Measurements from ENCODE around the gene FAM25A.
"Not testable (repeated sequence)": the region's sequence is repeated elsewhere in the genome, so short reads cannot be mapped to it uniquely, and the experiment has no call there.

FAM25A gene

DNA sequence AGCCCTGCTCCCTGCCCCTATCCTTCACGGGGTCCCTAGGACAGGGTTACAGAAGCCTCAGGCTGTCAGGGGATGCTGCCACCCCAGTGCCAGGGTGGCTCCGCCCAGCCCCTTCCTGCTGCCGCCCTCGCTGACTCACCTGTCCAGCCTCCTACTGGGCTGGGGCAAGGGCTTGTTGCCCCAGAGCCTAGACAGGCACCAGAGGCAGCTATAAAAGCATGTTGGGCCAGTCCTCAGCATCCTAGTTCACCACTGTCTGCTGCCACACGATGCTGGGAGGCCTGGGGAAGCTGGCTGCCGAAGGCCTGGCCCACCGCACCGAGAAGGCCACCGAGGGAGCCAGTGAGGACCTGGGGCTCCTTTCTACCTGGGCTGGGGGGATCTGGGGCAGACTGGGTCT lies at the start of gene FAM25A:
Gene FAM25A (plus strand): TSS at position 239 of the 400 bp plus-strand sequence. CDS start 31 bp downstream, at position 270.
- in situ Hi-C loops (cut with MboI; ENCODE audit: low pct_unique_long_range_greater_than_20kb, low sequenced_read_pairs): not testable (repeated sequence)

DNA sequence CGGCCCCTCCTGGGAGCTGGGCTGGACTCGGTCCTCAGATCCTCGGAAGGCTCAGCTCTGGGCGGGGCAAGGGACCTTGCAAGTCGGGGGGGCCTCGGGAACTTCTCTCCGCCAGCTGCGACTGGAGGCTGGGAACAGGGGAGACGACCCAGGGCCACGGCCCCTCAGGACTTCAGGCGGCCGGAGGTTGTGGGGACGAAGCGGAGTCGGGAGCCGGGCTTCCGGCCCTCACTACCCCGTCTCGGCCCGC lies 49.2 kb upstream of the FAM25A start:
- no peak for DNase-seq
- in situ Hi-C loops (cut with MboI; ENCODE audit: low pct_unique_long_range_greater_than_20kb, low sequenced_read_pairs): no loop called here

More for the DNA sequence above, at the start of gene FAM25A:
- not testable (repeated sequence) for DNase-seq

DNA sequence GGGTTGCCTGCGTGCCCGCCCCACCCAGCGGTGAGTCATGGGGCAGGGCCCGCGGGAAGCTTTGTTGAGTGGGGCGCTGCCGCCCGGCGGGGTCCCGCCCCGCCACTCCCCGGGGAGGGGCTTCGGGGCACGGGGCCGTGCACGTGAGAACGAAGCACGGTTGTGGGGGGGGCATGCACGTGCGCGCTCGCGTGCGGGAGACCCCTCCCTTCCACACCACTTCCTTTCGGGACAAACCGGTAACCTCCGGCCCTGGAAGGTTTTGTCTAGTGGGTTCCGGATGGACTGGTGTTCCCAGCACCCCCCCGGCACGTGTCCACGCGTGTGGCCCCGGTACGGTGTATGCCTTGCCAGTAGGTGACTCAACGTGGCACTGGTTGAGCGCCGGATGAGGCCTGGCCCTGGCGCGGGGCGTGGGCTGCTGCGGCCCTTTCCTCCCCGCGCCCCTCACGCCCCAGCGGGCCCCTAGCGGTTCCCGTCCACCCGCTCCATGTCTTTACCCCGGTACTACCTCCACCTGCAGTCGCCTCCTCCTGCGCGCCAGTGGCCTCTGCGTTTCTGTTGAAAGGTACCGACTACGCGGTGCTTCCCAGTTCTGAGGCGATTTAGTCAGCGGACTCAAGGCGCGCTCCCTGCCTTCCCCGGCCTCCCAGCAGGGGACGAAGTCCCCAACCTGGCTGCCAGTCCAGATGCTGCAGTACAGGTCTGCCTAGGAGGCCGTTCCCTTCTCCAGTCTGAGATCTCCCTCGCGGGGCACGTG lies 48.7 kb upstream of the FAM25A start:
- DNase-seq: no peak
- in situ Hi-C loops (cut with MboI; ENCODE audit: low pct_unique_long_range_greater_than_20kb, low sequenced_read_pairs): no loop called here

DNA sequence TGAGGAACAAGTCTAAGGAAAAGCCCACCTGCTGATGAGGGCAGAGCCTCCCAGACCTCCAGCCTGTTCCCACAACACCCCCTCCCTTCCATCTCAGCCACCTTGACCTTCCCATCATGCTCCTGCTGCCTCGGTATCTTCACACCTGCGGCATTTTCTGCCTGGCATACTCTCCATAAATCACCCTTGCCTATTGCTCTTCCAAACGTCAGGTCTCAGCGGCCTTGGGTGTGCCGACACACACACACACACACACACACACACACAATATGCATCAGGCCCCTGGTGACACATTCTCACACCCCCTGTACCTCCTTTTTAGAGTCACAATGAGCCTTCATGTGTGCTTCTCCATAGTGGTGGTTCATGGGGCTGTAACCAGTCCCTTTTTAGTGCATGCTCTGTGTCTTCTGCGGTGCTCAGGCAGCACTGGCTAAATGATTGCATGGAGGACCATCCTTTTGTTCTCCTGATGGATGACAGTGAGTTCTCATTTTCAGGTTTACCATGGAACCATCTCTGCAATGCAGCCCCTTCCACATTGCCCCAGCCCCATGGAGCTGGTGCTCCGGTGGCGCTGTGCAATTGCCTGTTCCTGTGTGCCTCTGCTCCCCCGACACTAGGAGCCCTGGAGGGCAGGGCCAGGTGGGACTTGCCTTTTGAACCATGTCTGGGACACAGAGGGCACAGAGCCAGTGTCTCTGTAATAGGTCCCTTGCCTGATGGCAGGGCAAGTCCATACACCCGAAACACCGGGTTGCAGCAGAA lies 47.3 kb upstream of the FAM25A start:
- DNase-seq: no peak
- in situ Hi-C loops (cut with MboI; ENCODE audit: low pct_unique_long_range_greater_than_20kb, low sequenced_read_pairs): no loop called here

DNA sequence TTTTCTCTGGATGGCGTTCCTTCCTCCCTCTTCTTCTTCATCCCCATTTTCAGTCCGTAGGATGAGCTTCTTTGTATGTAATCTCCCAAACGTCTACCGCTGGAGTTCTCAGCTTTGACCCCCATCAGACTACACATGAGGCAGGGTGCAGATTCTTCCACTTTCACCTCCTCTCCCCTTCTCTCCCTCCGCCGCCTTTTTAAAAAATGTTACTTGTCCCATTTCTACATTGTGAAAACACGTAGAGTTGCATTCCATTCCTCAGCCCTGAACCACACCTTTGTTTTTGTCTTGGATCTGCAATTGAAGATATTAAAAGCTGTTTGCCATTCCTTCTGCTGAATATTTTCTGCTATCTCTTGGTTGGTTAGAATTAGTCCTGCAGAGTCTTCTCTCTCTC lies 45.6 kb upstream of the FAM25A start:
- no peak for DNase-seq
- in situ Hi-C loops (cut with MboI; ENCODE audit: low pct_unique_long_range_greater_than_20kb, low sequenced_read_pairs): no loop called here

DNA sequence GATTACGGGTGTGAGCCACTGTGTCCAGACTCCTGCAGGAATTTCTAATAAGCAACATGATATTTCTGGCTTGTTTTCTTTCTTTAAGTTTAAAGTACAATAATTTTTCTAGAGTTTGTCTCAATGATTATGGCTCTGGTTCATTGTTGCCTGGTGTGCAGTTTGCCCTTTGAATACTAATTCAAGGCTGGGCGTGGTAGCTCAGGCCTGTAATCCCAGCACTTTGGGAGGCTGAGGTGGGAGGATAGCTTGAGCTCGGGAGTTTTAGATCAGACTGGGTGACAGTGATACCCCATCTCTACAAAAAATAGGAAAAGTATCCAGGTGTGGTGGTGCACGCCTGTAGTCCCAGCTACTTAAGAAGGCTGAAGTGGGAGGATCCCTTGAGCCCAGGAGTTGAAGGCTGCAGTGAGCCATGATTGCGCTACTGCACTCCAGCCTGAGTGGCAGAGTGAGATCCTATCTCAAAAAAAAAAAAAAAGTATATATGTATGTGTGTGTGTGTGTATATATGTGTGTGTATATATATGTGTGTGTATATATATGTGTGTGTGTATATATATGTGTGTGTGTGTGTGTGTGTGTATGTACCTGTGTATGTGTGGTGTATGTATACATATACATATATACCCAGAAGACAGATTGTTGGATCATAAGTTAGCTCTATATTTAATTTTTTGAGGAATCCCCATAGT lies 43.6 kb upstream of the FAM25A start:
- DNase-seq: no peak
- in situ Hi-C loops (cut with MboI; ENCODE audit: low pct_unique_long_range_greater_than_20kb, low sequenced_read_pairs): no loop called here

DNA sequence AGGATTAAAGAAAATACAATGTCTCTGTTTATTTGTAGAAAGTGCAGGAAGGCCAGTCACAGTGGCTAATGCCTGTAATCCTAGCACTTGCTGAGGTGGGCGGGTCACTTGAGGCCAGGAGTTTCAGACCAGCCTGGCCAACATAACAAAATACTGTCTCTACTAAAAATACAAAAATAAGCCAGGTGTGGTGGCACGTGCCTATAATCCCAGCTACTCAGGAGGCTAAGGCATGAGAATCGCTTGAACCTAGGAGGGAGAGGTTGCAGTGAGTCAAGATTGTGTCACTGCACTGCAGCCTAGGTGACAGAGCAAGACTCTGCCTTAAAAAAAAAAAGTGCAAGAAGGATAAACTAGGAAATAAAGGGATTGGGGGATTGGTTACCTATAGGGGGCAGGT lies 41.6 kb upstream of the FAM25A start:
- in situ Hi-C loops (cut with MboI; ENCODE audit: low pct_unique_long_range_greater_than_20kb, low sequenced_read_pairs); DNase-seq: not testable (repeated sequence)

DNA sequence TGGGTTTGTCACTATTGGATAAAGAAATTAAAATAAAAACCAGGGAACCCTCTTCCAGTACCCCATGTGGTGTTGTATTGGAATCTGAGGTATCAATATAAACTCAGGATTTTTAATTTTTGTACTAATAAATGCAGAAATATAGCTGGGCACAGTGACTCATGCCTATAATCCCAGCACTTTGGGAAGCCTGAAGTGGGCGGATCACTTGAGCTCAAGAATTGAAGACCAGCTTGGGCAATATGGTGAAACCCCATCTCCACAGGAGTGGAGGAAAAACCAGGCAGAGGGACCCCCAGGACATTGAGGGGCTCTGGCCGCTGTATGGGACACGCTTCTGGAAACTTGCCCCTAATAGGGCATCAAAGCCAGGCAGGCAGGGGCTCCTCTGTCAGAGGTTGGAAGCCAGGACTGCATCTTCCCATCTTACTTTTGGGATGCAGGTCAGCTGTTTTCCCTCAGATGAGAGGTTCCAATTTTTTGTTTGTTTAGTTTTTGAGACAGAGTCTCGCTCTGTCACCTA lies 40.7 kb upstream of the FAM25A start:
- in situ Hi-C loops (cut with MboI; ENCODE audit: low pct_unique_long_range_greater_than_20kb, low sequenced_read_pairs): no loop called here
- no peak for DNase-seq

DNA sequence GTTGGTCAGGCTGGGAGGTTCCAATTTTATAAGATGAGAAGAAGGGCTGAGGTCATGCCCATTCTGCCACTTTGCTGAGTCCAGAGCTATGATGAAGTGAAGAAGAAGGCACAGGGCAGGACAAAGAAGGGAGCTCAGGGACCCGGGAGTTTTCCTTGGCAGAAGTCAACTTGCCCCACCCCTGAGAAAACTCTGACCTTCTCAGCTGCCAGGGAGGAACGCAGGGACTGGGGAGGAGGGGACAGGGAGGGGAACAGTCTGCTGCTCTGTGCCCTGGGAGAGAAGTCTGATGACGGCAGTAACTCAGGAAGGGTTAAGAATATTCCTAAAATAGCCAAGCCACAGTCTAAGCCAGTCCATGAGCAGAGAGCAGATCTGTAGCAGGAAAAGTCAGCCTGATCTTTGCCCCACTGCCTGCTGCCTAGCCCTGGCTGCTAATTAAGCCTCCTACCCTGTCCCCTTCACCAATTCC lies 40.1 kb upstream of the FAM25A start:
- no peak for DNase-seq
- in situ Hi-C loops (cut with MboI; ENCODE audit: low pct_unique_long_range_greater_than_20kb, low sequenced_read_pairs): no loop called here

DNA sequence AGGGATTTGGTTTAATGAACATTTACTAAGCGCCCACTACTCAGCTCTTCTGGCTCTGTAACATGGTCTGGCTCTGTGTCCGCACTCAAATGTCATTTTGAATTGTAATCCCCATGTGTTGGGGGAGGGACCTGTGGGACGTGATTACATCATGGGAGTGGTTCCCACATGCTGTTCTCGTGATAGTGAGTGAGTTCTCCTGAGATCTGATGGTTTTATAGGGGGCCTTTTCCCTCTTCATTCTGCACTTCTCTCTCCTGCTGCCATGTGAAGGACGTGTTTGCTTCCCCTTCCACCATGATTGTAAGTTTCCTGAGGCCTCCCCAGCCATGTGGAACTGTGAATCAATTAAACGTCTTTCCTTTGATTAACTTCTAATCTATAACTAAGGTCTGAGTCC lies 39.1 kb upstream of the FAM25A start:
- DNase-seq; in situ Hi-C loops (cut with MboI; ENCODE audit: low pct_unique_long_range_greater_than_20kb, low sequenced_read_pairs): not testable (repeated sequence)

DNA sequence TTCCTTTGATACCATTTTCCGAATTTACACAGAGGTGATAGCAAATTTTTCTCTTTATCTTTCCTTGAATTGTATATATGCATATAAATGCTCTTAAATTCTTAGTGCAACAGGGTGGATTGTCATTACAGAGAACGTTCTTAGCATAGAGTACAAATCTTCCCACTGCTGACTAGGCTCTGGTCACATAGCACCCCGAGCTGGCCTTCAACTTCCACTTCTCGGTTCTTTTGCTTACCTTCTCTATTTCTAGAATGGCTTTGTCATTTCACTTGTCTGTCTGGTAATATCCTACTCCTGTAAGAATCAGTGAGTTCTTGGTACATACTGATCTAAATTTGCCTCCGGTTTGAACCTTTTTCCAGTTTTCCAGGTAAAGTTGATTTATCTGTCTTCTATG lies 38.4 kb upstream of the FAM25A start:
- no peak for DNase-seq

DNA sequence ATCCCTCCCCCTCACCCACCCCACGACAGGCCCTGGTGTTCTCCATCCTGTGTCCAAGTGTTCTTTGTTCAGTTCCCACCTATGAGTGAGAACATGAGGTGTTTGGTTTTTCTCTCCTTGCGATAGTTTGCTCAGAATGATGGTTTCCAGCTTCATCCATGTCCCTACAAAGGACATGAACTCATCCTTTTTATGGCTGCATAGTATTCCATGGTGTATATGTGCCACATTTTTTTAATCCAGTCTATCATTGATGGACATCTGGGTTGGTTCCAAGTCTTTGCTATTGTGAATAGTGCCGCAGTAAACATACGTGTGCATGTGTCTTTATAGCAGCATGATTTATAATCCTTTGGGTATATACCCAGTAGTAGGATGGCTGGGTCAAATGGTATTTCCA lies 35.6 kb upstream of the FAM25A start:
- in situ Hi-C loops (cut with MboI; ENCODE audit: low pct_unique_long_range_greater_than_20kb, low sequenced_read_pairs); DNase-seq: not testable (repeated sequence)

More for the DNA sequence above, 38.4 kb upstream of the FAM25A start:
- in situ Hi-C loops (cut with MboI; ENCODE audit: low pct_unique_long_range_greater_than_20kb, low sequenced_read_pairs): no loop called here

DNA sequence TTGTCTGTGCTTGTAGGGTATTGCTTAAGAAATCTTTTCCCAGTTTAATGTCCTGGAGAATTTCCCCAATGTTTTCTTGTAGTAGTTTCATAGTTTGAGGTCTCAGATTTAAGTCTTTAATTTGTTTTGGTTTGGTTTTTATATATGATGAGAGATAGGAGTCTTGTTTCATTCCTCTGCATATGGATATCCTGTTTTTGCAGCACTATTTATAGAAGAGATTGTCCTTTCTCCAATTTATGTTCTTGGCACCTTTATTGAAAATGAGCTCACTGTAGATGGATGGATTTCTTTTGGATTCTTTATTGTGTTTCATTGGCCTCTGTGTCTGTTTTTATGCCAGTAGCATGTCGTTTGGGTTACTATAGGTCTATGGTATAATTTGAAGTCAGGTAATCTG lies 31.6 kb upstream of the FAM25A start:
- in situ Hi-C loops (cut with MboI; ENCODE audit: low pct_unique_long_range_greater_than_20kb, low sequenced_read_pairs): no loop called here

DNA sequence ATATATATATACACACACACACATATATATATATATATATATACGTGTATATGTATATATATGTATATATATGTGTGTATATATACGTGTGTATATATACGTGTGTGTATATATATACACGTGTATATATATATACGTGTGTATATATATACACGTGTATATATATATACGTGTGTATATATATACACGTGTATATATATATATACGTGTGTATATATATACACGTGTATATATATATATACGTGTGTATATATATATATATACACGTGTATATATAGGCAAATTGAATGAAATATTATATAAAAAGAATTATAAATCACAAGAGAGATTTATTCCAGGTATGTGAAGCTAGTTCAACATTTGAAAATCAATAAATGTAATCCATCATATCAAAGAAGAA lies 28.7 kb upstream of the FAM25A start:
- in situ Hi-C loops (cut with MboI; ENCODE audit: low pct_unique_long_range_greater_than_20kb, low sequenced_read_pairs); DNase-seq: not testable (repeated sequence)

More for the DNA sequence above, 31.6 kb upstream of the FAM25A start:
- DNase-seq: no peak

DNA sequence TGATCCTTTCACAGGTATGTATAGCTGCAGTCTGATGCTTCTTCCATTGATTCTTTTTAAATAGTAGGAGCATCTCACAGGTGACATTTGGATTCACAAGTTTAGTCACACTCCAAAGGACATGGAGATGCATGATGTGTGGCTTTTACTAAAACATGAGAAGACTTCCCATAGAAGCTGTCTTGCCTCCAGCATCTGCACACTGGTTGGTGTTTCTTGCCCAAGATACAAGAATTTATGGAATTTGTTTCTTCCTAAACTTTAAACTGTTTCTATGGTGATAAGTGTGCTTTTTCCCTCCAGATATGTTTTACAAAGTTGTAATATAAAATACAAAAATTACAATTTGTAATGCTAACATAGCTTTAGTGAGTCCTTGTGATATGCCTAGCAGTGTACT lies 27.6 kb upstream of the FAM25A start:
- in situ Hi-C loops (cut with MboI; ENCODE audit: low pct_unique_long_range_greater_than_20kb, low sequenced_read_pairs): no loop called here

DNA sequence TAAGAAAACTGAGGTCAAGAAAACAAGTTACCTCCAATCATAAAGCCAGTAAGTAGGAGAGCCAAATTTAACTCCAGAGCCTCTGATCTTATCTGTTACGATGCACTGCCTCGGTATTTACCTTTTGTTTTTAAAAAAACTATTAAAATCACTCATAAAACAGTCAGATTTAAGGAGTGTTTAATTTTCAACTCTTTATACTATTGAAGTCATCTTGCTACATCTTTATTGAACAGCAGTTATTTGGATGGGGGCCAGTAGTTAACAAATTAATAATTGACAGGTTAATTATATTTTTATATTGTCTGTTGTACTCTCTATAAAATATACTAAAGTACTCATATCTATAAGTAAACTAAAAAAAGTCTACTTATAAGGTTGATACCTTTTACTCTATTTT lies 27.2 kb upstream of the FAM25A start:
- no peak for DNase-seq
- in situ Hi-C loops (cut with MboI; ENCODE audit: low pct_unique_long_range_greater_than_20kb, low sequenced_read_pairs): no loop called here

More for the DNA sequence above, 27.6 kb upstream of the FAM25A start:
- no peak for DNase-seq

DNA sequence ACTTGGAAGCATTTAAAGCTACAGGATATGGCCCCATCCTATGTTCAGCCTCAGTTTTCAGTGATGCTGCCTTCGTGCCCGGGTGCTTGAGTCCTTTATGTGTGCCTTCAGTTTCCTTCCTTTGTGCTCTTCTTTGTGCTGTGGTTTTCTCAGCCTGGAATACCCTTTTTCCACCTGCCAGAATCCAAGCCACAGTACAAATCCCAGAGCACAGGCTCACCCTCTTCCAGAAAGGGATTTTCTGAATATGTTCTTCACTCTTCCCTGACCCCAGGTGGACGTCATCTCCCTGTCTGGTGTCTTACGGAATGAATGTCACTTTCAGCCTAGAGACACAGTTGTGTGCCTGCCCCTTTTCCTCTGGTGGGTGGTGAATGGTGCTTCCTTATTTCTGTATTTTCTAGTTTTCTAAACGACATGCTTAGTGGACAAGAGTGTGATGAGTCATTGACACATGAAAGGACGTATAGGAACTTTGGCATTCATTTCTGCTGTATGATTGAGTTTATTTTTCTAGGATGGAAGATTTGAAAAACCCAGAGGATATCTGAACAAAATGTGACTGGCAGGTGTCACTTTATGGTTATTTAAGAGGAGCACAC lies 20.2 kb upstream of the FAM25A start:
- in situ Hi-C loops (cut with MboI; ENCODE audit: low pct_unique_long_range_greater_than_20kb, low sequenced_read_pairs): not testable (repeated sequence)
- DNase-seq: peak; percentile 37

DNA sequence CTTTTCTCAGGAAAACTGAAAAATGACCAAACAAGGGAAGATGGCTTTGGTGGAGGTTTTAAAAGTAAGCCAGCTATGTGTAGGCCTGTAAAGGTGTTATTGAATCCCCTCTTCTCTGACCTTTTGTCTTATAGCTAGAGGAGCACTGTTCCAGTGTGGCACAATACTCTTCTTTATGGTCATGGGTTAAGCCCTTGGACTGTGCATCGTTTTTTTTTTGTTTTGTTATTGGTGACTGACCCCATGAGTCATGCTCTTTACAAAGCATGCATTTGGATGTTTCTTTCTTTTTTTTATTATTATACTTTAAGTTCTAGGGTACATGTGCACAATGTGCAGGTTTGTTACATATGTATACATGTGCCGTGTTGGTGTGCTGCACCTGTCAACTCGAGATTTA lies 19.6 kb upstream of the FAM25A start:
- in situ Hi-C loops (cut with MboI; ENCODE audit: low pct_unique_long_range_greater_than_20kb, low sequenced_read_pairs): no loop called here
- DNase-seq: no peak

DNA sequence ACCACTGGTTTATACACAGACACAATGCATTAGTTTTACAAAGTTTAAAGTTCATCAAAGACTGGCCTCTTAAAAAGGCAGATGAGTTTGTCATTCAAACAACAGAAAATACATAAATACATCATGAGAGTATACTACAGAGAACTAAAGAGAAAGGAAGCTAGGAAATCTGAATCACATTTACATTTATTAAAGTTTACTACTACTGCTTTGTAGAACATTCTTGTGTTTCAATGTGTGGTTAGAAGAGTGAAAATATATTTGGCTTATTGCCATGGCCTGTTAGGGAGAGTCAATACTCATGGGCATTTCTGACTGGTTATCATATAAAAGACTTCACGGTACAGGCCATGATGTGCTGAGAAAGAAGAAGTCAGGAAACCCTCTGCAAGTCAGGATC lies 13.0 kb upstream of the FAM25A start:
- DNase-seq; in situ Hi-C loops (cut with MboI; ENCODE audit: low pct_unique_long_range_greater_than_20kb, low sequenced_read_pairs): not testable (repeated sequence)
